GM19397 (cell line): ENCODE measurements around the gene TEDC1.

Experiments used
- ATAC-seq: cut with Tn5 transposase; IDR thresholded peaks from one replicate; pipeline ENCODE4 v1.9.1; 2021; ENCODE audit warnings: mild to moderate bottlenecking, moderate library complexity; ENCODE audit not compliant: unreplicated experiment

Gene TEDC1

GRCh38 chr14:105456736-105457617 lies 34.1 kb upstream of the TEDC1 start:
- ATAC-seq, result no peak

- no peak for ATAC-seq
These were observed 33.0 kb upstream of the TEDC1 start for GRCh38 chr14:105458010-105458409.

- no peak for ATAC-seq
These were observed 32.5 kb upstream of the TEDC1 start for GRCh38 chr14:105458571-105458970.

GRCh38 chr14:105460116-105460515 lies 30.9 kb upstream of the TEDC1 start:
- no peak for ATAC-seq

- no peak for ATAC-seq
These were observed 30.4 kb upstream of the TEDC1 start for GRCh38 chr14:105460616-105461015.

- ATAC-seq, result no peak
These were observed 29.1 kb upstream of the TEDC1 start for GRCh38 chr14:105461903-105462302.

GRCh38 chr14:105464501-105464900 lies 26.5 kb upstream of the TEDC1 start:
- no peak for ATAC-seq

- no peak for ATAC-seq
These were observed 25.6 kb upstream of the TEDC1 start for GRCh38 chr14:105465209-105466031.

- ATAC-seq, result no peak
These were observed 24.4 kb upstream of the TEDC1 start for GRCh38 chr14:105466531-105467248.

GRCh38 chr14:105467249-105467941 lies 23.7 kb upstream of the TEDC1 start:
- ATAC-seq, result no peak

GRCh38 chr14:105467942-105468471 lies 23.0 kb upstream of the TEDC1 start:
- ATAC-seq, result no peak

- no peak for ATAC-seq
These were observed 22.3 kb upstream of the TEDC1 start for GRCh38 chr14:105468621-105469241.

- ATAC-seq, result no peak
These were observed 21.3 kb upstream of the TEDC1 start for GRCh38 chr14:105469456-105470349.

GRCh38 chr14:105470350-105471296 lies 20.4 kb upstream of the TEDC1 start:
- no peak for ATAC-seq

GRCh38 chr14:105471297-105471821 lies 19.7 kb upstream of the TEDC1 start:
- no peak for ATAC-seq

GRCh38 chr14:105471823-105472485 lies 19.1 kb upstream of the TEDC1 start:
- no peak for ATAC-seq

- ATAC-seq, result no peak
These were observed 18.5 kb upstream of the TEDC1 start for GRCh38 chr14:105472486-105472991.
